Adrenal gland (tissue), 5 donors: ENCODE data around the gene IQCE.

Experiments
- POLR2A ChIP-seq, 2 donors: fragments of 450-650 bp; IDR thresholded peaks; one replicate each; pipeline ENCODE4 v1.6.1; 2017; ENCODE audit warnings: antibody characterized with exemption in 2 of 2, mild to moderate bottlenecking in 2 of 2, moderate library complexity in 1 of 2
- TF ChIP-seq, protein P1 (sequence below), 6 experiments: fragments of 450-650 bp in 4 of 6; fragments of 200-600 bp in 2 of 6; sonication (generic) in 1 of 6; IDR thresholded peaks; 1 replicate in 5 of 6; 2 replicates in 1 of 6; pipeline versions ENCODE4 v1.5.1 to v1.8.0; 2016 to 2021; ENCODE audit warnings: antibody characterized with exemption in 6 of 6, mild to moderate bottlenecking in 2 of 6, moderate library complexity in 1 of 6
- donor health status: DM: no; HTN: no; CAD: no.

DNA sequence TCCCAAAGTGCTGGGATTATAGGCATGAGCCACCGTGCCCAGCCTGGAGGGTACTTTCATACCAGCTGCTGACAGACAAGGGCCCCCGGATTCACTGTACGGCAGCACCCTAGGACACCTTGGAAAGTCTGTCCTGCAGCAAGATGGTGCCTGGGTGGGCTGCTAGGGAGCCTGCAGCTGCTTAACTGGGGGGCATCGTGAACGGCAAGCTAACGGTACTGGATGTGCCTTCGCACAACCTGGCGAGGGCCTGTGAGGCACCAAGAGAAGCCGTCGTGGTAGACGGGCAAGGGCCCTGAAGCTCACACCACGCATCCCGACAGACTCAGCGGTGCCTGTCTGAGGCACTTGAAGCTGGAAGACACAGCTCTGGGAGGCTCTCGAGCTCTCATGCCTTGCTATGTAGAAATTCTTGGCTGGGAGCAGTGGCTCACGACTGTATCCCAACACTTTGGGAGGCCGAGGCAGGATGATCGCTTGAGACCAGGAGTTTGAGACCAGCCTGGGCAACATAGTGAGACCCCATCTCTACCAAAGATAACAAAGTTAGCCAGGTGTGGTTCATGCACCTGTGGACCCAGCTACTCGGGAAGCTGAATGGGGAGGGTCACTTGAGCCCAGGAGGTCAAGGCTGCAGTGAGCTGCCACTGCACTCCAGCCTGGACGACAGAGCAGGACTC, 12.9 kb upstream of the IQCE start:
- TF ChIP-seq, protein P1, sequence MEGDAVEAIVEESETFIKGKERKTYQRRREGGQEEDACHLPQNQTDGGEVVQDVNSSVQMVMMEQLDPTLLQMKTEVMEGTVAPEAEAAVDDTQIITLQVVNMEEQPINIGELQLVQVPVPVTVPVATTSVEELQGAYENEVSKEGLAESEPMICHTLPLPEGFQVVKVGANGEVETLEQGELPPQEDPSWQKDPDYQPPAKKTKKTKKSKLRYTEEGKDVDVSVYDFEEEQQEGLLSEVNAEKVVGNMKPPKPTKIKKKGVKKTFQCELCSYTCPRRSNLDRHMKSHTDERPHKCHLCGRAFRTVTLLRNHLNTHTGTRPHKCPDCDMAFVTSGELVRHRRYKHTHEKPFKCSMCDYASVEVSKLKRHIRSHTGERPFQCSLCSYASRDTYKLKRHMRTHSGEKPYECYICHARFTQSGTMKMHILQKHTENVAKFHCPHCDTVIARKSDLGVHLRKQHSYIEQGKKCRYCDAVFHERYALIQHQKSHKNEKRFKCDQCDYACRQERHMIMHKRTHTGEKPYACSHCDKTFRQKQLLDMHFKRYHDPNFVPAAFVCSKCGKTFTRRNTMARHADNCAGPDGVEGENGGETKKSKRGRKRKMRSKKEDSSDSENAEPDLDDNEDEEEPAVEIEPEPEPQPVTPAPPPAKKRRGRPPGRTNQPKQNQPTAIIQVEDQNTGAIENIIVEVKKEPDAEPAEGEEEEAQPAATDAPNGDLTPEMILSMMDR (IDR thresholded peaks at IDR 0.05), result no peak
- no peak for TF ChIP-seq POLR2A (IDR thresholded peaks at IDR 0.05)
